GM18507 (cell line): Measurements from ENCODE around the gene ITFG1.
"Not testable (repeated sequence)": the region's sequence is repeated elsewhere in the genome, so short reads cannot be mapped to it uniquely, and the experiment has no call there.

Experiments used
- DNase-seq: peaks from one replicate; pipeline ENCODE4 v3.0.0; 2011; ENCODE audit warnings: low read depth; ENCODE audit not compliant: insufficient read length; ENCODE audit errors: extremely low spot score
- FAIRE-seq: peaks from 2 replicates; lab custom pipeline; 2011; peaks lifted over from hg19 to GRCh38; lab: Jason Lieb, UNC

ITFG1 gene

DNA sequence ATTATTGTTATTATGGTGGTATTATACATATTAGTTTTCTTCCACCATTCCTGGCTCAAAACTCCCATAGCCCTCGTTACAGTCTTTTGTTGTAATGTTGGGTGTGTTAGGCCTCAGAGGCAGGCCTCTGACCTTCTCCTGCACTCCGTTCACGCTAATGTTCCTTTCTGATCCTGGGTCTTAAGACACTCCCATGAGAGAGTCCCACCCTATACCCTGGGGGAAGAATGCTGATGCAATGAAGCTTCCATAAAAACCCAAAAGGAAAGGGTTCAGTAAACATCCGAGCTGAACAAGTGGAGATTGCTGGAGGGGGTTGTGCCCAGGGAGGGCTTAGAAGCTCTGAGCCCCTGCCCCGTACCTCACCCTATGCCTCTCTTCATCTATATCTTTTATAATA lies 175.9 kb downstream of the ITFG1 start:
- no peak for DNase-seq
- no peak for FAIRE-seq

GRCh38 chr16:47278306-47278970 lies 182.4 kb downstream of the ITFG1 start:
- FAIRE-seq (no peak), DNase-seq (no peak)

DNA sequence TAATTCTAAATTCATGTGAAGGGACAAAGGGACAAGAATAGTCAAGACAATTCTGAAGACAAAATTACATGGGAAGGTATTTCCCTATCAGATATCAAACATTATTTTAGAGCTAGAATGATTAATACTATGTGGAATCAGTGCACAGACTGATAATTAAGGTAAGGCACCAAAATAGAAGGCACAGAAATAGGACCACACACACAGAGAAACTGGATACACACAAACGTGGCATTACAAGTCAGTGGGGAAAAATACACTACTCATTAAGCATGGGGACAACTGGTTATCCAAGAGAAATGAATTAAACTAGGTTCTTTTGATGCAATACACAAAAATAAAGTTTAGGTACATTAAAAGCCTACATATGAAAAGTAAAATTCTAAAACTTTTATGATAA lies 184.3 kb downstream of the ITFG1 start:
- DNase-seq: no peak
- no peak for FAIRE-seq

DNA sequence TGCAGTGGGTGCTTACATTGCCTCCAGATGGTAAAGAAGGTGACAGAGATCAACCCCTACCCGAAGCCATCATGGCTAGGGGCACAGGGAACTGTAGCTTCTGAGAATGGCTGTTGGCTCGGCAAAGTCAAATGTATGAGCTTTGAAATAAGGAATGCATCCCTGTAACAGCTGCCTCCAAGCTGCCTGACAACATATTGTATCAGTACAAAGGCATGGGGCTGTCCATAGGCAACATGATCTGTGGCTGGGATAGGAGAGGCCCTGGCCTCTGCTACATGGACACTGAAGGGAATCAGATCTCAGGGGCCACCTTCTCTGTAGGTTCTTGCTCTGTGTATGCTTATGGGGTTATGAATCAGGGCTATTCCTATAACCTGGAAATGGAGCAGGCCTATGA lies 197.9 kb downstream of the ITFG1 start:
- DNase-seq (no peak), FAIRE-seq (no peak)

GRCh38 chr16:47260503-47260902 lies 200.4 kb downstream of the ITFG1 start:
- FAIRE-seq: no peak
- no peak for DNase-seq

GRCh38 chr16:47258874-47259461 lies 201.9 kb downstream of the ITFG1 start:
- DNase-seq: peak; percentile 14
- FAIRE-seq: peak; percentile 75

- no peak for FAIRE-seq
- DNase-seq: no peak
Measured at GRCh38 chr16:47254756-47255155, 206.1 kb downstream of the ITFG1 start.

- no peak for DNase-seq
- FAIRE-seq: no peak
Measured at GRCh38 chr16:47250983-47251382, 209.9 kb downstream of the ITFG1 start.

GRCh38 chr16:47247690-47248089 lies 213.2 kb downstream of the ITFG1 start:
- no peak for DNase-seq
- FAIRE-seq: no peak

GRCh38 chr16:47244206-47244605 lies 216.7 kb downstream of the ITFG1 start:
- DNase-seq: no peak
- no peak for FAIRE-seq

- FAIRE-seq (no peak), DNase-seq (no peak)
Measured at GRCh38 chr16:47241061-47241460, 219.8 kb downstream of the ITFG1 start.

DNA sequence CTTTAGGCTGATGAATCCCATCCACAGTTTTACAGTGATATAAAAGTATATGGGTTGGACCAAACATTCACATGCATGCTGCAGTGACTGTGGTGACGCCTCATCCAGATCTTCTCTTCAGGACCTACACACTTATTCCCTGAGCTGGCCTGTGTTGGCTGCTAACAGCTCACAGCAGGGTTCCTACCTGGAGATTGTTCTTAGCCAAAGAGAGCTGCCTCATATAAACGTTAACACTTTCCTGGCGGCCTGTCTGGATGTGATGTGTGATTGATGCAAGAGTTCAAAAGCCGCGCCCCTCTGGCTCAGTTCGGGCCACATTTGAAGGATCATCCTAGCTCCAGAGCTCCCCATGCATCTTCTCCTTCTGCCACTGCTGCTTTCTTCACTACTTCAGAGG lies 224.1 kb downstream of the ITFG1 start:
- FAIRE-seq: no peak

DNA sequence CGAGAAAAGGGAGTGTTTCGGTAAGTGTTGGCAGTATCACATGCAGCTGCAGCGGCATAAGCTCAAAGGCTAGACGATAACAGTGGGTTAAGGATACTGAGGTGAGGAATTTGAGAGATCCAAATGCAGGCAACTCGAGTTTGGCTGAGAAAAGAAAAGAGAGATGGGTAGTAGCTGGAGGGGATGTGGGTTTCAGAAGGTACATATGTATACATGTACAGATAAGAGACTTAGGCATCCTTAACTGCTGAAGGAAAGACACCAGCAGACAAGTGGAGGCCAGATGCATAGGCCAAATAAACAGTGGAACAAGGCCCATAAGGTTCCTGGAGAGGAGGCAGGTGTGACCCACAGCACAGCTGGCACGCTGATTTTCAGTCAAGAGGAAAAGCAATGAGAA lies 230.6 kb downstream of the ITFG1 start:
- DNase-seq (no peak), FAIRE-seq (no peak)

More for the DNA sequence above, 224.1 kb downstream of the ITFG1 start:
- no peak for DNase-seq

DNA sequence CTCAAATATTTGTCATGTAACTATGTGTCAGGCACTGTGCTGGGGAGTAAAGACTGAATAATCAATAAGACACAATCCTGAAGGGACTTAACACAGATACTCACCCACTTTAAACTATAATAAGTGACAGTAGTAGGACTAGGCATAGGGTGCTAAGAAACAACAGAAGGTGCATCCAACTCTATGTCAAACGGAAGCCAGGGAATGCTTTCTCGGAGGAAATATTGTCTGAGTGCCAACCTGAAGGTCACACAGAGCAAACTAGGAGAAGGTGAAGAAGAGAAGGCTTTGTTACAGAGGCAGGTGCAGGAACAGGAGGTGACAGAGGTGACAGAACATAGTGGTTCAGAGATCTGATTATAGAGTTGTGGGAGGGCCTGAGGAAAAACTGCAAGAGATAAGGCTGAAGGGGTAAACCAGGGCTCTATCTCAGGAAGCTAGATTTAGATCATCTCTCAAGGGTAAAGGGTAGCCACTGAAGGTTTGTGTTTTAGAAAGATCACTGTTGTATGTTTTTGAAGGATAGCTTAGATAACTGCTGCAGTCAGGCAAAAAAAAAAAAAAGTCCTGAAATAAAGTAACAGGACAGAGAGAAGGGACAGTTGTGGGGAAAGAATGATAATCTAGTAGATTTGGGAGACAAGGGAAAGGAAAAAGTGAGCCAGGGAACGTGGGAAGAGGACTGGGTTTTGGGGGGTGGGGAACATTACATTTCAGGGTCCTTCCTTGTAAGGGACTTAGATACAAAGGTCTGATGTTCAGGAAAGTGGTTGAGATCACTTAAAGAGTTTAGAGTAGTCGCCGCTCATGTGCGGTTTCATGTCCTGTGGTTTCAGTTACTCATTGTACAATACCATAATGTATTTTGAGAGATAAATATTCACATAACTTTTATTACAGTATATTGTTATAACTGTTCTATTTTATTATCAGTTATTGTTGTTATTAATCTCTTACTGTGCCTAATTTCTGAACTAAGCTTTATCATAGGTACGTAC lies 231.5 kb downstream of the ITFG1 start:
- no peak for DNase-seq
- FAIRE-seq: no peak

GRCh38 chr16:47228241-47228640 lies 232.6 kb downstream of the ITFG1 start:
- DNase-seq: no peak
- no peak for FAIRE-seq

DNA sequence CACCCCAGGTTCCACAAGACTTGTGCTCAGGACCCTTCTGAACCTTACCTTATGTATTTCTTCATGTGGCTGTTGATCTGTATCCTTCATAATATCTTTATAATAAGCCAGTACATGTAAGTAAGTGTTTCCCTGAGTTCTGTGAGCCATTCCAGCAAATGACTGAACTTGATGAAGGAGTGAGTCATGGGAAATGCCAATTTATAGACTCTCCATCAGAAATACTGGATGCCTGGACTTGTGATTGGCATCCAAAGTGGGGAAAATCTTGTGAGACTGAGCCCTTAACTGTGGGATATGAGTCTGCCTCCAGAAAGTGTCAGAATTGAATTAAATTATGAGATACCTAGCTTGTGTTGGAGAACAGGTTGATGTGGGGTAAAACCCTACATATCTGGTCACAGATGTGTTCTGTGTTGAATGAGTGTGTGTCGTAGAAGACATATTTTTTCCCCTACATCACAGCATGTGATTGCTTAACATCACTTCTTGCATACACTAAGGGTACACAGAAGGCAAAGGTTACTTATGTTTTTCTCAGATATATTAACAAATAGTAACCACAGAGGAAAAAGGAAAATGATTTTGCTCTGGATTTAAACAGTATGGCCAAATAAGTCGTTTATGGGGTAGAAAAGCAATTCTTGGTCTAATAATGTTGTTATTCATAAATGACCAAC lies 247.0 kb downstream of the ITFG1 start:
- DNase-seq: no peak
- FAIRE-seq: no peak

DNA sequence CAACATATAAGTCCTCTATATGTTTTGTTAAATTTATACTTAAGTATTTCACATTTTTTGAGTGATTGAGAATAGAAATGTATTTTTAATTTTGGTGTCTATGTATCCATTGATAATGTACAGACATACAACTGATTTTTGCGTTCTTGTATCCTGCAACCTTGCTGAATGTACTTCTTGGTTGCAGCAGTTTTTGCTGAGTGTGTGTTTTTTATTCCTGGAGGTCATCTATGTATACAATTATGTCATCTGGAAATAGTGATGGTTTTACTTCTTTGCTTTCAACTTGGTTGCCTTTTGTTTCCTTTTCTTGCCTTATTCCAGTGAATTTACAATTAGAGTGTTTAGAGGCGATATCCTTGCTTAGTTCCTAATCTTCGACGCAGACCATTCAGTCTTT lies 249.6 kb downstream of the ITFG1 start:
- DNase-seq (no peak), FAIRE-seq (peak; percentile 5)

GRCh38 chr16:47204736-47205504 lies 255.9 kb downstream of the ITFG1 start:
- no peak for FAIRE-seq

GRCh38 chr16:47203433-47203832 lies 257.4 kb downstream of the ITFG1 start:
- FAIRE-seq, DNase-seq: not testable (repeated sequence)

More at GRCh38 chr16:47204736-47205504, 255.9 kb downstream of the ITFG1 start:
- no peak for DNase-seq
